Endometrial microvascular endothelial cells (primary cell): ENCODE measurements around the gene LORICRIN. TPM values are rescaled to one million over a fixed set of nuclear protein-coding genes. Genes with fewer than 3 reads are reported as not detected.
"Not testable (repeated sequence)": the region's sequence is repeated elsewhere in the genome, so short reads cannot be mapped to it uniquely, and the experiment has no call there.

Source experiments
- in situ Hi-C: cut with HindIII; loops from 2 replicates; pipeline ENCODE4 v1.10.0; 2017; ENCODE audit warnings: low sequenced_read_pairs, low pct_unique_long_range_greater_than_20kb; ENCODE audit errors: inconsistent ontology term
- total RNA-seq: library from RNA; depleted of rRNA; stranded (reverse); fragments of >200 nt; gene quantifications from one replicate; pipeline ENCODE4 v1.2.3, GENCODE V29; 2015; ENCODE audit errors: inconsistent ontology term

Gene LORICRIN
- not detected for total RNA-seq

- in situ Hi-C loops = no loop called here
Observed at GRCh38 chr1:153259387-153259786, at the start of gene LORICRIN. LORICRIN (plus strand) TSS chr1:153259687; CDS start chr1:153260950, 1,263 bp downstream.

- in situ Hi-C loops = no loop called here
Observed at GRCh38 chr1:153210206-153210605, 49.3 kb upstream of the LORICRIN start.

- in situ Hi-C loops = no loop called here
Observed at GRCh38 chr1:153212201-153212600, 47.3 kb upstream of the LORICRIN start.

GRCh38 chr1:153213519-153213918 lies 46.0 kb upstream of the LORICRIN start:
- in situ Hi-C loops = no loop called here

GRCh38 chr1:153217212-153217611 lies 42.3 kb upstream of the LORICRIN start, which contains the start of gene PRR9:
PRR9 (plus strand) TSS chr1:153217584; CDS start chr1:153218145, 561 bp downstream.
- in situ Hi-C loops = no loop called here

GRCh38 chr1:153217744-153218416 lies 41.6 kb upstream of the LORICRIN start:
- in situ Hi-C loops = no loop called here

GRCh38 chr1:153220606-153221303 lies 38.7 kb upstream of the LORICRIN start:
- in situ Hi-C loops = no loop called here

GRCh38 chr1:153223040-153223891 lies 36.2 kb upstream of the LORICRIN start:
- in situ Hi-C loops = not testable (repeated sequence)

- in situ Hi-C loops = no loop called here
Observed at GRCh38 chr1:153227810-153228209, 31.7 kb upstream of the LORICRIN start.

- in situ Hi-C loops = no loop called here
Observed at GRCh38 chr1:153228491-153228890, 31.0 kb upstream of the LORICRIN start.

- in situ Hi-C loops = not testable (repeated sequence)
Observed at GRCh38 chr1:153229076-153229829, 30.2 kb upstream of the LORICRIN start.

- in situ Hi-C loops = no loop called here
Observed at GRCh38 chr1:153231363-153231762, 28.1 kb upstream of the LORICRIN start.

- in situ Hi-C loops = no loop called here
Observed at GRCh38 chr1:153231785-153232184, 27.7 kb upstream of the LORICRIN start.

- in situ Hi-C loops = no loop called here
Observed at GRCh38 chr1:153232553-153232952, 26.9 kb upstream of the LORICRIN start.

GRCh38 chr1:153233448-153233847 lies 26.0 kb upstream of the LORICRIN start:
- in situ Hi-C loops = no loop called here

GRCh38 chr1:153238527-153238926 lies 21.0 kb upstream of the LORICRIN start:
- in situ Hi-C loops = no loop called here

- in situ Hi-C loops = no loop called here
Observed at GRCh38 chr1:153242160-153242559, 17.3 kb upstream of the LORICRIN start.

GRCh38 chr1:153245466-153245865 lies 14.0 kb upstream of the LORICRIN start:
- in situ Hi-C loops = no loop called here

GRCh38 chr1:153246018-153246417 lies 13.5 kb upstream of the LORICRIN start:
- in situ Hi-C loops = no loop called here
